ENCODE results near the gene CLDN11.

Gene CLDN11

GRCh38 chr3:170418422-170419398, at the start of gene CLDN11:
Gene CLDN11, plus strand, starts transcription at chr3:170418868. Its CDS starts 199 bp downstream, at chr3:170419067.
- DNase-seq (ENCODE audit: low read depth in 2 of 2), result no peak

GRCh38 chr3:170368921-170369320, 49.7 kb upstream of the CLDN11 start:
- no peak for DNase-seq (ENCODE audit: low read depth in 2 of 2)

GRCh38 chr3:170372190-170372879, 46.3 kb upstream of the CLDN11 start:
- no peak for DNase-seq (ENCODE audit: low read depth in 2 of 2)

- DNase-seq (ENCODE audit: low read depth in 2 of 2), result no peak
These were observed 35.1 kb upstream of the CLDN11 start for GRCh38 chr3:170383567-170383966.

GRCh38 chr3:170386468-170386867, 32.2 kb upstream of the CLDN11 start:
- DNase-seq (ENCODE audit: low read depth in 2 of 2), result no peak

GRCh38 chr3:170387950-170388349, 30.7 kb upstream of the CLDN11 start:
- DNase-seq (ENCODE audit: low read depth in 2 of 2), result no peak

- no peak for DNase-seq (ENCODE audit: low read depth in 2 of 2)
These were observed 27.6 kb upstream of the CLDN11 start for GRCh38 chr3:170391108-170391507.

- no peak for DNase-seq (ENCODE audit: low read depth in 2 of 2)
These were observed 21.0 kb upstream of the CLDN11 start for GRCh38 chr3:170397685-170398084.

GRCh38 chr3:170405101-170405500, 13.6 kb upstream of the CLDN11 start:
- DNase-seq (ENCODE audit: low read depth in 2 of 2), result no peak

- DNase-seq (ENCODE audit: low read depth in 2 of 2), result no peak
These were observed 8.1 kb upstream of the CLDN11 start for GRCh38 chr3:170410428-170411029.

GRCh38 chr3:170413291-170413690, 5.4 kb upstream of the CLDN11 start:
- no peak for DNase-seq (ENCODE audit: low read depth in 2 of 2)

- DNase-seq (ENCODE audit: low read depth in 2 of 2), result no peak
These were observed 4.4 kb upstream of the CLDN11 start for GRCh38 chr3:170414202-170414663.

- DNase-seq (ENCODE audit: low read depth in 2 of 2), result no peak
These were observed 1.6 kb upstream of the CLDN11 start for GRCh38 chr3:170417090-170417489.

GRCh38 chr3:170419557-170420087, 954 bp downstream of the CLDN11 start:
- no peak for DNase-seq (ENCODE audit: low read depth in 2 of 2)

GRCh38 chr3:170420307-170420821, 1.7 kb downstream of the CLDN11 start:
- no peak for DNase-seq (ENCODE audit: low read depth in 2 of 2)

- no peak for DNase-seq (ENCODE audit: low read depth in 2 of 2)
These were observed 2.5 kb downstream of the CLDN11 start for GRCh38 chr3:170421111-170421641.

- DNase-seq (ENCODE audit: low read depth in 2 of 2), result no peak
These were observed 3.1 kb downstream of the CLDN11 start for GRCh38 chr3:170421758-170422157.

- no peak for DNase-seq (ENCODE audit: low read depth in 2 of 2)
These were observed 4.4 kb downstream of the CLDN11 start for GRCh38 chr3:170423001-170423615.

GRCh38 chr3:170424879-170425278, 6.2 kb downstream of the CLDN11 start:
- no peak for DNase-seq (ENCODE audit: low read depth in 2 of 2)

- DNase-seq (ENCODE audit: low read depth in 2 of 2), result no peak
These were observed 7.0 kb downstream of the CLDN11 start for GRCh38 chr3:170425491-170426239.

All from stimulated activated CD4-positive, alpha-beta T cell treated with anti-CD3 and anti-CD28 coated beads, Interleukin-1b, Interleukin-23, amount 100 ng/mL, for 1 hour (primary cell).